Osteoblast (primary cell): ENCODE results near the gene TDRD9. TPM values are rescaled to one million over a fixed set of nuclear protein-coding genes. Genes with fewer than 3 reads are reported as not detected.

Experiments
- DNase-seq: peaks from one replicate; pipeline ENCODE4 v3.0.0; 2011; ENCODE audit warnings: low spot score, mixed read lengths; ENCODE audit not compliant: insufficient read length; ENCODE audit errors: missing footprints
- H2AFZ ChIP-seq: 2 replicates; pipeline ENCODE4 v1.6.0; 2011; ENCODE audit warnings: mild to moderate bottlenecking, low read length
- H3K27ac ChIP-seq: 2 replicates; pipeline ENCODE4 v1.5.1; 2011; ENCODE audit warnings: mild to moderate bottlenecking, low read depth, low read length, moderate library complexity
- H3K27me3 ChIP-seq: 2 replicates; pipeline ENCODE4 v1.6.0; 2012; ENCODE audit warnings: mild to moderate bottlenecking, control low read depth, inconsistent platforms, low read length, moderate library complexity; ENCODE audit not compliant: insufficient read depth
- H3K36me3 ChIP-seq: 2 replicates; pipeline ENCODE4 v1.5.1; 2011; ENCODE audit warnings: mild to moderate bottlenecking, low read length, control low read depth, moderate library complexity; ENCODE audit not compliant: insufficient read depth
- H3K4me1 ChIP-seq: 2 replicates; pipeline ENCODE4 v1.5.1; 2011; ENCODE audit warnings: mild to moderate bottlenecking, low read length, control low read depth, moderate library complexity; ENCODE audit not compliant: insufficient read depth
- H3K4me2 ChIP-seq: 2 replicates; pipeline ENCODE4 v1.6.0; 2011; ENCODE audit warnings: mild to moderate bottlenecking, low read length; ENCODE audit not compliant: insufficient read depth
- H3K4me3 ChIP-seq: fragments of 200-600 bp; sonication (generic); 3 replicates; pipeline ENCODE4 v1.5.1; 2012; ENCODE audit warnings: mild to moderate bottlenecking, low read length, inconsistent platforms; ENCODE audit not compliant: insufficient read depth
- H3K79me2 ChIP-seq: 2 replicates; pipeline ENCODE4 v1.6.0; 2012; ENCODE audit warnings: mild to moderate bottlenecking, low read length, control low read depth, inconsistent platforms; ENCODE audit not compliant: insufficient read depth
- H3K9me3 ChIP-seq: 2 replicates; pipeline ENCODE4 v1.5.1; 2011; ENCODE audit warnings: low read depth, low read length, control low read depth
- H4K20me1 ChIP-seq: 2 replicates; pipeline ENCODE4 v1.6.0; 2012; ENCODE audit warnings: mild to moderate bottlenecking, low read length, control low read depth; ENCODE audit not compliant: insufficient read depth
- CTCF ChIP-seq: IDR thresholded peaks from 2 replicates; pipeline ENCODE4 v1.5.1; 2011; ENCODE audit warnings: mild to moderate bottlenecking, low read depth, low read length, moderate library complexity; ENCODE audit errors: extremely low read depth
- total RNA-seq: library from RNA; depleted of rRNA; stranded (reverse); fragments of >200 nt; gene quantifications from 2 replicates; pipeline ENCODE4 v1.2.3, GENCODE V29; 2012

TDRD9 gene
- total RNA-seq, 1 donor = 1.1 TPM

- Histone ChIP-seq H4K20me1 (no peaks in the 10 kb centered on the region), H3K4me2 (no peak overlapping the region), H3K36me3 (no peaks in the 10 kb centered on the region), H3K27ac (no peak overlapping the region), H3K27me3 (no peaks in the 10 kb centered on the region), H3K79me2 (no peaks in the 10 kb centered on the region), H2AFZ (no peak overlapping the region), H3K9me3 (no peaks in the 10 kb centered on the region), H3K4me1 (no peaks in the 10 kb centered on the region), H3K4me3 (no peak overlapping the region)
- no peak for DNase-seq
- TF ChIP-seq CTCF = peak; percentile 47
Measured at GRCh38 chr14:104075530-104076151, 147.4 kb downstream of the TDRD9 start.

- H3K4me2 ChIP-seq = no peak overlapping the region
- no peak overlapping the region for H3K4me3 ChIP-seq
- DNase-seq = no peak
- no peaks in the 10 kb centered on the region for H3K4me1 ChIP-seq
- no peaks in the 10 kb centered on the region for H3K27me3 ChIP-seq
- H3K27ac ChIP-seq = no peak overlapping the region
- TF ChIP-seq CTCF = no peak
- H3K79me2 ChIP-seq = no peaks in the 10 kb centered on the region
- H3K36me3 ChIP-seq = no peaks in the 10 kb centered on the region
- no peak overlapping the region for H2AFZ ChIP-seq
- no peaks in the 10 kb centered on the region for H4K20me1 ChIP-seq
- no peaks in the 10 kb centered on the region for H3K9me3 ChIP-seq
Measured at GRCh38 chr14:104076743-104077142, 148.5 kb downstream of the TDRD9 start.

GRCh38 chr14:104078031-104078455 lies 149.8 kb downstream of the TDRD9 start:
- Histone ChIP-seq H3K4me3 (no peak overlapping the region), H3K4me1 (no peaks in the 10 kb centered on the region), H4K20me1 (no peaks in the 10 kb centered on the region), H3K36me3 (no peaks in the 10 kb centered on the region), H3K9me3 (no peaks in the 10 kb centered on the region), H2AFZ (no peak overlapping the region), H3K27me3 (no peaks in the 10 kb centered on the region), H3K27ac (no peak overlapping the region), H3K79me2 (no peaks in the 10 kb centered on the region), H3K4me2 (no peak overlapping the region)
- TF ChIP-seq CTCF = peak; percentile 100
- DNase-seq = peak; percentile 98

DNA sequence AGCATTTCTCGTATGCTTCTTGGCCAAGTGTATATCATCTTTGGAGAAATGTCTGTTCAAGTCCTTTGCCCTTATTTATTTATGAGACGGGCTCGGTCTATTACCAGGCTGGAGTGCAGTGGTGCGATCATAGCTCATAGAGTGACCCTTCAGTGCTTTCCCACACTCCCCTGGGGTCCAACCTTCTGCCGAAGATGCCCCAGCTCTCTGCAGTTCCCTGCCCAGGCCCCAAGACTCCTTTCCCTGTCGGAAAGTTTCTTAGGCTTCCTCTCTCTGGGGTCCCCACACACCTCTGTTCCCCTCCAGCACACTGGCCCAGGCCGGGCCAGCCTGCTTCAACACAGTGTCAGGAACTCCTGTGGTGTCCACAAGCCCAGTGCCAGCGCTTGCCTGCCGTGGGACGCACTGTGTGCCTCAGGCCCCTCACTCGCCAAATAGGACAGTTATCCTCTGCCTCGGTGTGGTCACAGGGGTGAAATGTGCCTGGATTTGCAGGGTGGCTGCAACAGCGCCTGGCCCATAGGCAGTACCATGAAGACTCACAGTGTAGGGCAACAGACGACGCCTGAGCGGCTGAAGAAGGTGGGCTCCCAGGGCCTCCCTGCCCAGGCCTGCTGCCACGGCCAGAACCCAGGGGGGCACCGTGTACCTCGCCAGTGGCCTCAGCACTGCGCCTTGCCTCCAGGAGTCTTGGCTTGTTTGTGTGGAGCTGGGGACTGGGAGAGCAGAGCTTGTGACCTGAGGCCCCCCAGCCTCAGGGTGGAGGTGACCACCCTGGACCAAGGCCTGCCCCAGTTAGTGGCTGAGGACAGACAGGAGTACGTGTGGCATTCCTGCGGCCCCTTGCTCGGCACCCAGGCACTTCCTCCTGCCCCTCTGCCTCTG lies 152.4 kb downstream of the TDRD9 start:
- Histone ChIP-seq H3K79me2 (no peaks in the 10 kb centered on the region), H3K9me3 (no peaks in the 10 kb centered on the region), H3K4me3 (no peak overlapping the region), H3K4me1 (no peaks in the 10 kb centered on the region), H4K20me1 (no peaks in the 10 kb centered on the region), H3K27me3 (no peaks in the 10 kb centered on the region), H3K4me2 (no peak overlapping the region), H2AFZ (no peak overlapping the region), H3K36me3 (no peaks in the 10 kb centered on the region), H3K27ac (no peak overlapping the region)
- DNase-seq = peak; percentile 53
- TF ChIP-seq CTCF = no peak
